WERI-Rb-1 (cell line): Measurements from ENCODE around the gene LOXL3.
A peak's percentile ranks its signal among the peaks of the same experiment; 100 is the strongest.

Experiments
- DNase-seq: peaks from one replicate; pipeline ENCODE4 v3.0.0-alpha.2; 2020
- H3K27ac ChIP-seq: fragments of 250-450 bp; sonication (Bioruptor Pico); 2 replicates; pipeline ENCODE4 v1.5.1; 2020; ENCODE audit warnings: mild to moderate bottlenecking, moderate library complexity
- H3K27me3 ChIP-seq: fragments of 250-450 bp; sonication (Bioruptor Pico); 2 replicates; pipeline ENCODE4 v1.5.1; 2021; ENCODE audit warnings: mild to moderate bottlenecking, low read depth, moderate library complexity; ENCODE audit not compliant: insufficient read depth, severe bottlenecking
- H3K36me3 ChIP-seq: fragments of 250-450 bp; sonication (Bioruptor Pico); 2 replicates; pipeline ENCODE4 v1.5.1; 2020; ENCODE audit warnings: mild to moderate bottlenecking, moderate library complexity
- H3K4me3 ChIP-seq: 2 replicates; pipeline ENCODE4 v1.5.1; 2011; ENCODE audit warnings: low read depth, mild to moderate bottlenecking, control low read depth, low read length
- H3K9me3 ChIP-seq: fragments of 250-450 bp; sonication (Bioruptor Pico); 2 replicates; pipeline ENCODE4 v1.5.1; 2021; ENCODE audit warnings: mild to moderate bottlenecking, moderate library complexity; ENCODE audit not compliant: severe bottlenecking
- CTCF ChIP-seq: IDR thresholded peaks from 2 replicates; pipeline ENCODE4 v1.5.1; 2011; ENCODE audit warnings: low read depth, mild to moderate bottlenecking, control low read depth, inconsistent platforms, low read length

LOXL3 gene

GRCh38 chr2:74512744-74513604 is 40.8 kb downstream of the LOXL3 start:
- Histone ChIP-seq H3K4me3 (peak overlapping the region; percentile 49), H3K27me3 (no peaks in the 10 kb centered on the region), H3K36me3 (peaks cover 10% of the 10 kb centered on the region; the same call in 1 of the 2 replicates), H3K27ac (peak overlapping the region; percentile 100), H3K9me3 (no peaks in the 10 kb centered on the region)
- no peak for TF ChIP-seq CTCF
- peak; percentile 94 for DNase-seq

- Histone ChIP-seq H3K36me3 (peaks cover 19% of the 10 kb centered on the region), H3K27ac (peak overlapping the region; percentile 100), H3K9me3 (no peaks in the 10 kb centered on the region), H3K4me3 (no peak overlapping the region), H3K27me3 (no peaks in the 10 kb centered on the region)
- DNase-seq: peak; percentile 68
- TF ChIP-seq CTCF: no peak
Observed at GRCh38 chr2:74511104-74511989, 42.4 kb downstream of the LOXL3 start.

- Histone ChIP-seq H3K4me3 (no peak overlapping the region), H3K36me3 (peaks cover 21% of the 10 kb centered on the region), H3K27me3 (no peaks in the 10 kb centered on the region), H3K9me3 (no peaks in the 10 kb centered on the region), H3K27ac (peak overlapping the region; percentile 100)
- DNase-seq: no peak
- TF ChIP-seq CTCF: no peak
Observed at GRCh38 chr2:74510272-74510671, 43.5 kb downstream of the LOXL3 start.

- peak overlapping the region; percentile 100 for H3K27ac ChIP-seq
- DNase-seq: peak; percentile 95
- no peaks in the 10 kb centered on the region for H3K27me3 ChIP-seq
- peaks cover 32% of the 10 kb centered on the region for H3K36me3 ChIP-seq
- peak overlapping the region; percentile 75 for H3K4me3 ChIP-seq
- TF ChIP-seq CTCF: no peak
- H3K9me3 ChIP-seq: no peaks in the 10 kb centered on the region
Observed at GRCh38 chr2:74507926-74508520, 45.7 kb downstream of the LOXL3 start.

DNA sequence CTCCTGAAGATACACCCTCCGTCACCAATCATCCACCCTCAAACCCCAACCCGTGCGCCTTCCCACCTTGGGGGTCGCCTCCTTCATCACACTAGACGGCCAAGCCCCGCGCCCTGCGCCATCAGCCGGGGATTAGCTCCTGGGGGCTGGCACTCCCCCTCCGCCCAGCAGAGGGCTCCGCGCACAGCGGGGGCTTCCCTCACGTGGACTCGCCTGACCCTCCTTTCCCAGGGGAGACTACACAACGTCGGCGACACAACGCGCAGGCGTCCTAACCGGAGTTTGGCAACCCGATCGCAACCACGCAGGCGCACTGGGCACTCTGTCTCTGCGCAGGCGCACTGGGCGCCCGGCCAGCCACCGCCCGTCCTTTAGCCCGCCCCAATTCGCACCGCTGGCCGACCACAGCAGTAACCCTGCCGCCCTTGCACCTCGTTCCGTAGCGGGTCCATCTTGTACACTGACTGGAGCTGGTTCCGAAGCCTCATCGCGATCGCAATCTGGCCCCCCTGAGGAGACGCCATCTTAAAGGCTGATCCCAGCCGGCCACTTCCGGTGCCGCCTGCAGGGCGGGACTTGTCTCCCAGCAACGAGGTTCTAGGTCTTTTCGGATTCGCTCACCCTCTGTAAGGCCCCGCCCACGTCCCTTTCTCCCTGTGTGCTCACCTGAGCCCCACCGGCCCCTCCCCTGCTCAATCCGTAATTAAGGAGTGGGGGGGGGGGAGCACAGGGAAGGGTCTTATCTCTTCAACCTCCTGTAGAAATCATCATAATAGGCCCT is 46.4 kb downstream of the LOXL3 start, which contains the start of gene PCGF1:
PCGF1 (minus strand) TSS at position 551 of the 781 bp plus-strand sequence; CDS start at position 524, 27 bp downstream.
- peaks cover 32% of the 10 kb centered on the region for H3K36me3 ChIP-seq
- TF ChIP-seq CTCF: peak; percentile 81
- peak within 1 kb of the TSS; percentile 100 for H3K27ac ChIP-seq
- H3K27me3 ChIP-seq: no peaks in the 10 kb centered on the region
- H3K9me3 ChIP-seq: no peaks in the 10 kb centered on the region
- DNase-seq: peak; percentile 100
- peak within 1 kb of the TSS; percentile 75 for H3K4me3 ChIP-seq
